ENCODE data around the gene SMIM9. TPM values are rescaled to one million over a fixed set of nuclear protein-coding genes. Genes with fewer than 3 reads are reported as not detected.
"Not testable (repeated sequence)": the region's sequence is repeated elsewhere in the genome, so short reads cannot be mapped to it uniquely, and the experiment has no call there.

Gene SMIM9
- total RNA-seq, 2 donors from 2014 or later, result not detected

DNA sequence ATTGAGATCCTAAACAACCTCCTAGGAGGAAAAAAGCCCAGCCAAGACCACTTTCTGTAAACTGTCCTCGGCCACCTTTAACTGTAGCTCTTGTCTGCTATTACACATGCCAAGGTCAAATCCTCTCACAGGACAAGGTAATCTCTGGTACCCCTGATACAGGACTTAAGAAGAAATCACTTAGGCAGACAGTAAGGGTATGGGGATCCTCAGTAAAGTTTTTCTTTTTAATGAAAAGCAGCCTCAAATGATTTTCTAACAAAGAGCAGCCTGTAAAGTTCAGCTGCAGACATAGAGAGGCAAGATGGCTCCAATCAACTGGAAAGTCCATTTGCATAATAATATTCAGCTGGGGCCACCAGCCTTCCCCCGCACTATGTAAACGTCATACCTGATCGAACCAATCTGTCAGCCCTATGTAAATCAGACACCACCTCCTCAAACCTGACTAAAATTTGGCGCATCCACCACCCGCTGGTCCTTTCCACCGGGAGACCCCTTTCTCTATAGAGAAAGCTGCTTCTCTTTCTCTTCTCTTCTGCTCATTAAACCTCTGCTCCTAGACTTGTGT lies 14.6 kb downstream of the SMIM9 start:
- Histone ChIP-seq H3K9me3 (ENCODE audit: control insufficient read depth, low read length) (no peaks in the 10 kb centered on the region), H3K27me3 (ENCODE audit: control insufficient read depth, insufficient read depth, low read length, poor library complexity, severe bottlenecking) (no peaks in the 10 kb centered on the region), H3K27ac (ENCODE audit: low read depth, low read length) (no peak overlapping the region), H3K4me1 (ENCODE audit: control insufficient read depth, insufficient read depth, low read length) (no peaks in the 10 kb centered on the region), H3K36me3 (ENCODE audit: control insufficient read depth, insufficient read depth, low read length) (no peaks in the 10 kb centered on the region), H3K4me3 (ENCODE audit: low read length) (no peak overlapping the region), H3K9ac (ENCODE audit: extremely low read depth, low read length, poor library complexity, severe bottlenecking) (no peak overlapping the region)
- Mint-ChIP-seq H3K36me3 (ENCODE audit: low read depth) (peaks cover 2% of the 10 kb centered on the region), H3K4me3 (no peak overlapping the region), H3K9me3 (peaks cover 57% of the 10 kb centered on the region), H3K27ac (no peak overlapping the region), H3K27me3 (ENCODE audit: insufficient read depth) (no peaks in the 10 kb centered on the region), H3K4me1 (peaks cover 6% of the 10 kb centered on the region)
- TF ChIP-seq, protein P1, sequence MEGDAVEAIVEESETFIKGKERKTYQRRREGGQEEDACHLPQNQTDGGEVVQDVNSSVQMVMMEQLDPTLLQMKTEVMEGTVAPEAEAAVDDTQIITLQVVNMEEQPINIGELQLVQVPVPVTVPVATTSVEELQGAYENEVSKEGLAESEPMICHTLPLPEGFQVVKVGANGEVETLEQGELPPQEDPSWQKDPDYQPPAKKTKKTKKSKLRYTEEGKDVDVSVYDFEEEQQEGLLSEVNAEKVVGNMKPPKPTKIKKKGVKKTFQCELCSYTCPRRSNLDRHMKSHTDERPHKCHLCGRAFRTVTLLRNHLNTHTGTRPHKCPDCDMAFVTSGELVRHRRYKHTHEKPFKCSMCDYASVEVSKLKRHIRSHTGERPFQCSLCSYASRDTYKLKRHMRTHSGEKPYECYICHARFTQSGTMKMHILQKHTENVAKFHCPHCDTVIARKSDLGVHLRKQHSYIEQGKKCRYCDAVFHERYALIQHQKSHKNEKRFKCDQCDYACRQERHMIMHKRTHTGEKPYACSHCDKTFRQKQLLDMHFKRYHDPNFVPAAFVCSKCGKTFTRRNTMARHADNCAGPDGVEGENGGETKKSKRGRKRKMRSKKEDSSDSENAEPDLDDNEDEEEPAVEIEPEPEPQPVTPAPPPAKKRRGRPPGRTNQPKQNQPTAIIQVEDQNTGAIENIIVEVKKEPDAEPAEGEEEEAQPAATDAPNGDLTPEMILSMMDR (conservative IDR thresholded peaks at IDR 0.05), result no peak
- 72% methylated on average over 7 of the region's 7 CpGs; no CpG with 5 or more reads in 1 of the 2 experiments for WGBS, 2 experiments (ENCODE audit: insufficient coverage in 1 of 2, insufficient read length in 1 of 2)
- DNase-seq, result no peak

DNA sequence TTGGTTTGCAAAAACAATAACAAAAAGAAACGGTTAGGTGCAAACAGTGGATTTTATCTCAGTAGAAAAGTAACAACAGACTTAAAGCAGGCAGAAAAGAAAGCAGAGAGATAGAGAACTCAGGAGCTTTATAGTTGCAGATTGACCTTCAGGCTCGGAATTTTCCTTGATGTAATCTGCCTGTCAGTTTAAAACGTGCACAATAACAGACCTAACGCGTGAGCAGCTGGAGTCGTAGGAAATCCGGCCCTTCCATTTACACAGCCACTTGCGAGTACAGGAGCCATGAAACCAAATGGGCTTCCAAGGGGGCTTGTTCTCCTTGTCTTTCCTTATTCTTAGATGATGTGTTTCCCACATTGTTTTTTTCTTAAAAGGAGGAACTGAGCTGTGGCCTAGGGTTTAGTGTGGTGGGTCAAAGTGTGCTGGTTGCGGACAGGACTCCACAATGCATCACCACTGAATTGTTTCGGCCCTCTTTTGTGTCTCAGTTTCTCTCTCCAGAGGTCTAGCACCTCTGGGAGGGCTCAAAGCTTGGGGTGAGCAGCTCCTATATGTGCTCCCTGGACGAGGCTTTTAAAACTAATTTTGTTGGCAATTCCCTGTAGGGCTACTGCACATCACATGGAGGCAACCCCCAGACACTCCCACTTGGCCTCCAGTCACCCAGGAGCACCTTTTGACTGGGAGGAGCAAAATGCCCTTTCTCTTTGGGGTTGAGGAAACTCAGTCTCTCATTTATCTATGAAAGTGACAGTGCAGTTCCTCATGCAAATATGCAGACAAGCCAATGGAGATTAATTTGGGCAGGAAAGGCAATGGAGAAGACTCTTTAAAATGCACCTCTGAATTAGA lies 15.3 kb downstream of the SMIM9 start:
- H3K4me1 Mint-ChIP-seq, result peaks cover 6% of the 10 kb centered on the region

GRCh38 chrX:154817048-154817618 lies 17.3 kb downstream of the SMIM9 start:
- not testable (repeated sequence) for H3K9ac ChIP-seq (ENCODE audit: extremely low read depth, low read length, poor library complexity, severe bottlenecking); H3K36me3 Mint-ChIP-seq (ENCODE audit: low read depth); H3K4me3 Mint-ChIP-seq; DNase-seq; H3K27me3 Mint-ChIP-seq (ENCODE audit: insufficient read depth); H3K4me1 ChIP-seq (ENCODE audit: control insufficient read depth, insufficient read depth, low read length); H3K4me3 ChIP-seq (ENCODE audit: low read length); H3K36me3 ChIP-seq (ENCODE audit: control insufficient read depth, insufficient read depth, low read length); H3K9me3 ChIP-seq (ENCODE audit: control insufficient read depth, low read length); H3K27ac Mint-ChIP-seq; H3K27ac ChIP-seq (ENCODE audit: low read depth, low read length); H3K27me3 ChIP-seq (ENCODE audit: control insufficient read depth, insufficient read depth, low read length, poor library complexity, severe bottlenecking); H3K4me1 Mint-ChIP-seq
- WGBS, 2 experiments (ENCODE audit: insufficient coverage in 1 of 2, insufficient read length in 1 of 2), result 92 to 100% methylated on average over 1 to 19 of the region's 19 CpGs
- peaks cover 48% of the 10 kb centered on the region for H3K9me3 Mint-ChIP-seq

More for the DNA sequence above, 15.3 kb downstream of the SMIM9 start:
- no peak overlapping the region for H3K4me3 ChIP-seq (ENCODE audit: low read length)
- H3K36me3 ChIP-seq (ENCODE audit: control insufficient read depth, insufficient read depth, low read length), result no peaks in the 10 kb centered on the region
- H3K27ac ChIP-seq (ENCODE audit: low read depth, low read length), result no peak overlapping the region
- Mint-ChIP-seq H3K27ac (no peak overlapping the region), H3K36me3 (ENCODE audit: low read depth) (peaks cover 2% of the 10 kb centered on the region), H3K27me3 (ENCODE audit: insufficient read depth) (no peaks in the 10 kb centered on the region), H3K4me3 (no peak overlapping the region), H3K9me3 (peaks cover 51% of the 10 kb centered on the region)
- no peaks in the 10 kb centered on the region for H3K9me3 ChIP-seq (ENCODE audit: control insufficient read depth, low read length)
- H3K27me3 ChIP-seq (ENCODE audit: control insufficient read depth, insufficient read depth, low read length, poor library complexity, severe bottlenecking), result no peaks in the 10 kb centered on the region
- H3K9ac ChIP-seq (ENCODE audit: extremely low read depth, low read length, poor library complexity, severe bottlenecking), result no peak overlapping the region
- TF ChIP-seq, protein P1 (conservative IDR thresholded peaks at IDR 0.05), result no peak
- WGBS, 2 experiments (ENCODE audit: insufficient coverage in 1 of 2, insufficient read length in 1 of 2), result 88 to 90% methylated on average over 2 to 11 of the region's 11 CpGs
- DNase-seq, result no peak
- H3K4me1 ChIP-seq (ENCODE audit: control insufficient read depth, insufficient read depth, low read length), result no peaks in the 10 kb centered on the region

DNA sequence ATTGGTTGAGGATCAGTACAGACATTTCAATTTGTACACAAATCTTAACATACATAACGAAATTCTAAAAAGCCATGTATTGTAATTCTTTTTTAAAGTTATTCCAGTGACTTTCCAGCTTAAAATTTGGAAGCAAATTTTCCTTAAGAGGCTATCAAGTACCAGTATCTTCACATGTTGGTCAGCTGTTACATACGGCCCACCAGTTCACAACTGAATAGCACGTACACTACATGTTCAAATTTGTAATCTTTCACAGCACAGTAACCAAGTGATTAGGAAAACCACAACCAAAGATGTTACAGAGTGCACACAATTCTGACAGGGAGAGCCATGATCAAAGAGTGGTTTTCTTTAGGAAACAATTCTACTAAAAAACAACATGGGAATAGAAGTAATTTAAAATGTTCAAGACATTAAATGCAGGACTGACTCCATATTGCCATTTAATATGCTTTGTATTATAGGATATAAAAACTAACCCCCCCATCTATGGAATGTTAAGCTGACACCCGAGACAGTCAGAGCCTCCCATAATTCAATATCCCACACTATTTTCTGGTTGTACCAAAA lies 18.1 kb downstream of the SMIM9 start:
- DNase-seq; H3K27me3 Mint-ChIP-seq (ENCODE audit: insufficient read depth); H3K4me3 ChIP-seq (ENCODE audit: low read length); H3K27ac Mint-ChIP-seq; H3K4me1 Mint-ChIP-seq; H3K36me3 ChIP-seq (ENCODE audit: control insufficient read depth, insufficient read depth, low read length); H3K9ac ChIP-seq (ENCODE audit: extremely low read depth, low read length, poor library complexity, severe bottlenecking); H3K27ac ChIP-seq (ENCODE audit: low read depth, low read length); H3K36me3 Mint-ChIP-seq (ENCODE audit: low read depth); H3K4me1 ChIP-seq (ENCODE audit: control insufficient read depth, insufficient read depth, low read length); H3K9me3 ChIP-seq (ENCODE audit: control insufficient read depth, low read length); H3K4me3 Mint-ChIP-seq; H3K27me3 ChIP-seq (ENCODE audit: control insufficient read depth, insufficient read depth, low read length, poor library complexity, severe bottlenecking): not testable (repeated sequence)
- peaks cover 43% of the 10 kb centered on the region for H3K9me3 Mint-ChIP-seq
- WGBS, 2 experiments (ENCODE audit: insufficient coverage in 1 of 2, insufficient read length in 1 of 2), result 89 to 100% methylated on average over 1 to 2 of the region's 4 CpGs
